HG02885 (cell line): ENCODE results near the gene LRP5.

Source experiments
- ATAC-seq: cut with Tn5 transposase; IDR thresholded peaks from one replicate; pipeline ENCODE4 v1.9.1; 2021; ENCODE audit warnings: mild to moderate bottlenecking; ENCODE audit not compliant: unreplicated experiment, poor library complexity

The LRP5 gene

DNA sequence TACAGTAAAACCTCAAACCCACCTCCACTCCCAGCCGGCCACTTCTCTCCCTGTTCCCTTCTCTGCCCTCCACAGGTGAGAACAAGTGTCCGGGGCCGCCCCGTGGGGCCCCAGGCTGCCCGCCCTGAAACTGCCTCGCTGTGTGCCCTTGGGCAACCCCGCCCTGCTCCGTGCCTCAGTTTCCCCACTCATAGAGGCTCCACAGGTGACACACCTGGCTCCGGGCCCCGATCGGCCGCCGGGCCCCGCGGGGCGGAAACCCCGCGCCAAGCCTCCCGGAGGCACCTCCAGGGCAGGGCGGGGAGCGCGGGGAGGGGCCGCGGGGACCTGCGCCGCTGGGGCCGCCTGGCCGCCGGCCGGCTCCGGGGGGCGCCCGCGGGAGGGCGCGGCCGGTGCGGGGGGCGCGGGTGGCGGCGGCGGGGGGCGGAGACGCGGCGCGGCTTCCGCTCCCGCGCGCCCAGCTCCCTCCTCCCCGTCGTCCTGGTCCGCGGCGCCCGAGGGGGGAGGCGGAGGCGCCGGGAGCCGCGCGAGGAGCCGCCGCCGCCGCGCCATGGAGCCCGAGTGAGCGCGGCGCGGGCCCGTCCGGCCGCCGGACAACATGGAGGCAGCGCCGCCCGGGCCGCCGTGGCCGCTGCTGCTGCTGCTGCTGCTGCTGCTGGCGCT is at the start of gene LRP5:
LRP5 (plus strand) TSS at position 475 of the 663 bp plus-strand sequence; CDS start at position 599, 124 bp downstream.
- peak; percentile 33 for ATAC-seq

DNA sequence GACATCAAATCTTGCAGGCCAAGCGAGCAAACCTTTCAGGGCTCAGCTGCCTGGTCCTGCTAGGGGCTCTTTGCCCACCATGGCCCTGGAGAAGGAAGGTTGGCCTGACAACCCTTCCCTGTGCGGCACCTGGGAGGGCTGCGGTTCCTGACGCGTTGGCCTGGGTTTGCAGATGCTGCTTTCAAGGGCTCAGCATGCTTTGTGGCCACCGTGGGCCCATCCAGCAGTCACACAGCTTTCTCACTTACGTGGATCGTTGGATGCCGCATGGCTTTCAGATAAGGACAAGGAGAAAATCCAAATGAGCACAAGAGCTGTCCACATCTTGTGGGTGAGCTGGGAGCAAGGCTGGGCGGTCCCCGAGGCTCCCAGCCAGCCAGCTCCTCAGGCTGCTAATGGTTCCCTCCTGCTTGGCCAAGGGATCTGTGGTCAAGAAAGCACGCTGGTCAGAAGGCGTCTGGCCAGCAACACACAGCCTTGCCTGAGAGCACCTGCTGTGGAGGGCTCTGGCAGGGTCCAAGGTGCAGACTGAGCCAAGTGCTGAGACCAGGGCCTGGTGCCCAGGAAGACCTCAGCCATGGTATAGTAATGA is 48.9 kb upstream of the LRP5 start:
- ATAC-seq: no peak

DNA sequence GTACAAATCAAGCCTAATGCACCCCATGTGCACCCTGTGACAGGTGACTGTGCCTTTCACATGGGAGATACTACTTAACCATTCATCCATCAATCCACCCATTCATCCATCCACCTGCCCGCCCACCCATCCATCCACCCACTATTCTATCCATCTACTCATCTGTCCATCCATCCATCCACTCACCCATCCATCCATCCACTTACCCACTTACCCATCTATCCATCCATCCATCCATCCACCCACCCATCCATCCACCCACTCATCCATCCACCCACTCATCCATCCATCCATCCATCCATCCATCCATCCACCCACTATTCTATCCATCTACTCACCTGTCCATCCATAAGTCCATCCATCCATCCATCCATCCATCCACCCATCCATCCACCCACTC is 48.1 kb upstream of the LRP5 start:
- no peak for ATAC-seq

DNA sequence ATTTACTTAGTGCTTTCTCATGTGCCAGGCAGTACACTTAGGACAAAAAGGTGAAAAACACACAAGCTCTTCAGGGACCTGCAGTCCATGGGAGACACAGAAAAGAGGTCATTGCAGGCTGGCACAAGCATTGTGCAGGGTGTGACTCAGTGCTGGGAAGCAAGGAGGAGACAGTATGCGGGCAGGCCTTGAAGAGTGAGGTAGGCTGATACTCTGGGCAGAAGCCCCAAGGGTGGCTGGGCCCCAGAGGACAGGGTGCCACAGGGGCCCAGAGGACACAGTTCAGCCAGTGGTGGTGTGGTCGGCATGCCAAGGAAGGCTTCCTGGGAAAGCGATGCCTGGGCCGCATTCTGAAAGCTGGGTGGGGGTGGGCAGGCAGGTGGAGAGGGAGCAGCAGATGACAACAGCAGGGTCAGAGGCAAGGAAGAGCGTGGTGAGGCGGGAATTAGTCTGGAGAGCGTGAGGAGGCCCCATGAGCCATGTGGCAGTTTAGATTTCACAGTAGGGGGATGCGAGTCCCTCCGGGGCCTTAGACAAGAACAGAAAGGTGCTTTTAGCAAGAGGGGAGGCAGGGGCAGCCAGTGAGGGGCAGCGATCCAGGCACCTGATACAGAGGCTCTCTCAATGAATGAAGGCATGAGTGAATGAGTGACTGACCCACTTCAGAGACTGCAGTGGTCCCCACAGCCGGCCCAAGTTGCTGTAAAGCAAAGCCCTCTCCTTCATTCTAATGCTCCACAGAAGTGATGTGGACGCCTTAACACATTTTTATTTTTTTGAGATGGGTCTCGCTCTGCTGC is 47.5 kb upstream of the LRP5 start:
- no peak for ATAC-seq

DNA sequence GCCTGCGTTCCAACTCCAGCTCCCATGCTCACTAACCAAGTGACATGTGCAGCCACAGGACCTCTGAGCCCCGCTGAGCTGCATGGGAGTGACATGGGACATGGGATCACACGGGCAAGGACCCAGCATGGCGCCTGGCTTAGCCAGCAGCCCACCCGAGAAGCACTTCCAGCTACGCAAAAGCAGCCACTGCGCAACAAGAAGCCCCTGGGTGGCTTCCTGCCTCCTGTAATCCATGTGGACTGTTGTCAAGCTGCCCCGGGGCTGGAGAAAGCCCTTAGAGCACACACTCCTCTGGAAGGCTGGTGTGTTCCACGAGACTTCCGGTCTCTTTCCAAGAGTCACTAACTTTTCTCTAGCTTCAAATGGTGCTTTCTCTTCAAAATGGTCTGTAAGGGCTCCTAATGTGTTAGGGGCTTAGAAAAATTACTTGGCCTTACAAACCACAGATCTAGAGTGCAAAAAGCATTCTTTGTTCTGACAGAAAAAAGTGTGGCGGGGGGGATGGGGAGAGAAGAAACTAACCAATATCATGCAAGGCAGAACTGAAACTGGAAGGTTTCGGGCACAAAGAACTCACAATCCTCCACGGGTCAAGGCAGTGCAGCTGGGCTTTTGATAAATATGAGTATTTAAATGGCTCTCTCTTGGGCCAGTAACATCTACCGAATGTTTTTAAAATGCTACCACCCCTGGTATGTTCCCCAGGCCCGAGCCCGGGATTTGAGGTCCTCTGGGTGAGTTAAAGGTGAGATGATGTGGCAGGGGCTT is 46.1 kb upstream of the LRP5 start:
- ATAC-seq: peak; percentile 68

DNA sequence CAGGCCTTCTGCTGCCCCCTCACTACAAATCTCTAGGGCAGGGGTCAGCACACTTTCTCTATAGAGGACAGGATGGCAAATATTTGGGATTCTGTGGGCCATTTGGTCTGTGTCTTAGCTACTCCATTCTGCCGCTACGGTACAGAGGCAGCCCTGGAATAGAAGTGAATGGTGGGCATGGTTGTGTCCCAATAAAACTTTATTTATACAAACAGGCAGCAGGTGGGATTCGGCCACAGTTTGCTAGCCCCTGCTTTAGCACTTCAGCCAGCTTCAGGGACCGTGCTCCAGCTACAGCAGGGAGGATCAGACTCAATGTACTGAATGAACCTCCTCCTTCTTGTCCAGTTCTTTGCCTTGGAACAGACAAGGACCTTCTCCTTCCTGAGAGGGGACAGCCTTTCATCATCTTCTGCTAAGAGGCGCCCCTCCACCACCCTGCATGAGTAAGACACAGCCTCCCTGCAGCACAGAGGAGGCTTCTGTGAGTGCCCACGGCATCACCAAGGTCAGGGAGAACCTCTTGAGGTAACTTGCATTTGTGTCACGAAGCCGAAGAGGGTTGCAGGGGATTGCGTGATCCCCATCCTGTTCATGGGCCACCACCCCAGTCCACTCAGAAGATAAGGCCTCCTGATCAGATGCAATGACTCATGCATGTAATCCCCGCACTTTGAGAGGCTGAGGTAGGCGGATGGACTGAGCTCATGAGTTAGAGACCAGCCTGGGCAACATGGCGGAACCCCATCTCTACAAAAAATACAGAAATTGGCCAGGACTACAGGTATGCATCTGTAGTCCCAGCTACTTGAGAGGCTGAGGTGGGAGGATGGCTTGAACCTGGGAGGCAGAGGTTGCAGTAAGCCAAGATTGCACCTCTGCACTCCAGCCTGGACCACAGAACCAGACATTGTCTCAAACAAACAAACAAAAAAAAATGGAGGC is 45.2 kb upstream of the LRP5 start:
- ATAC-seq: no peak

DNA sequence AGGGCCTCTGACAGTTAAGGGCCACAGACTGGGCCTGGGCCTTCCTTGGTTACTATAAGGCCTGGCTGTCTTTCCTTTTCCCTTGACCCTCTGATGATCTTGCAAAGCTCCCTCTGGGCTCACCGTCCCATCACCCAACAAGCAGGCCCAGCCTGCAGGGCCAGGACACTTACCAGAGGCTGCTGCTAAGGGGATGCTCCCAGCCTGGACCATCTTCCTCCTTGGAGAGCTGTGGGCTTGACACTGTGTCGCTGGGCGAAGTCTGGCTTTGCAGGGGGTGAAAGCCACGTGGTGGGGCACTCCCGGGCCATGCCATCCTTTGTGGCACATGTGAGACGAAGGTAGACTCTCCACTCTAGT is 44.5 kb upstream of the LRP5 start:
- ATAC-seq: no peak

DNA sequence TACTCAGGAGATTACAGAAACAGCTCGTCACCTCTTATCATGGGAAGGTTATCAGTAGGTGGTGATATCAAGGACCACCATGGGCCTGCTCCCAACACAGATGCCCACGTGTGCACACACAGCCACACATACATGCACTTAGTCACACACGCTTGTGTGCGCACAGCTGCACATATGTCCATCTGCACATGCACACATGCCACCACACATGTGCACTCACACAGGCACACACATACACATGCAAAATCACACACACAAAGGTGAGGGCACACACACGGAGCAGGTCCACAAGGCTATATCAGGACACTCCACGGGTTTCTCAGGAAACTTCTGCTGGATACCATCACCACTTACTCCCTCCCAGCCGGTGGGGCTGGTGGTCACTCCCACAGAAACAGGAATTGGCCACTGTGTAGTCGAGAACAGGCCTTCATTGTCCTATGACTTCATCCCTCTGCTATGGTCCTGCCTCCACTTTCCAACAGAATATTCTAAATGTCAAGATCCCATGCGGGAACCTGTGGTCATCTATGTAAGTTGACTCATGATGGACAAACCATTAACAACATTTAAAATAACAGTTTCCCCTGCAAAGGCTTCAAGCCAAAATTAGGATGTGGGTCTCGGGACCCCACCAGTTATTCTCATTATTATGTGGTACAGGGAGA is 42.8 kb upstream of the LRP5 start:
- ATAC-seq: no peak

DNA sequence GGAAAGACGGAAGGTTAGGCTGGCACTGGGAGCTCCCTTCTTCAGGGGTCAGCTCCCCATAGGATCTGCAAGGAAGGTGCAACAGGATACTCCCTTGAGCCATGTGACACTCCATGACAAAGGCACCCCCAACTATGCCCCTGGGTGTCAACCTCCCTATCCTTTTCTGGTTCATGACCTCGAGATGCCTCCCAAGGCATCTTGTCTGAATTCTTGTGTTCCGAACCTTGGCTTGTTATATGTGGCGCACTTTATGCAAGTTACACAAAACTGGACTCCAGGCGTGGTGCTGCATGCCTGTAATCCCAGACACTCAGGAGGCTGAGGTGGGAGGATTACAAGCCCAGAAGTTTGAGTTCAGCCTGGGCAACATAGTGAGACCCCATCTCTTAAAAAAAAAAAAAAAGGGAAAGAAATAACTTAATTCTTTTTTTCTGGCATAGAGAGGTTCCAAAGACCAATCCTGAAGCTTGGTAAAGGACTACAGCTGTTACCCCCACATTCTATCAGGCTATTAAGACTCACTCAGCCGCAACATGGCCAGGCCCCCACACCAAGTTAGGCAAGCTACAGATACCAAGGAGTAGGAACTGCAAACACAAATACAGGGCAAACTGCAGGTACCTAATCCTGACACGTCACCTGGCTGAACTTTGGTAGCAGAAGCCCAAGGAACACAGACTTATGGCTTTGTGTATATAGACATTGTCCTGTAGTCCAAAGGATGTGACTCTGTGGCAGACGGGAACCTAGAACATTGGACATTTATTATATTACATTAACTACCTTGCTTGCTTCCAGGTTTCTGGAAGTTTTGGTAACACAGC is 42.0 kb upstream of the LRP5 start:
- no peak for ATAC-seq

DNA sequence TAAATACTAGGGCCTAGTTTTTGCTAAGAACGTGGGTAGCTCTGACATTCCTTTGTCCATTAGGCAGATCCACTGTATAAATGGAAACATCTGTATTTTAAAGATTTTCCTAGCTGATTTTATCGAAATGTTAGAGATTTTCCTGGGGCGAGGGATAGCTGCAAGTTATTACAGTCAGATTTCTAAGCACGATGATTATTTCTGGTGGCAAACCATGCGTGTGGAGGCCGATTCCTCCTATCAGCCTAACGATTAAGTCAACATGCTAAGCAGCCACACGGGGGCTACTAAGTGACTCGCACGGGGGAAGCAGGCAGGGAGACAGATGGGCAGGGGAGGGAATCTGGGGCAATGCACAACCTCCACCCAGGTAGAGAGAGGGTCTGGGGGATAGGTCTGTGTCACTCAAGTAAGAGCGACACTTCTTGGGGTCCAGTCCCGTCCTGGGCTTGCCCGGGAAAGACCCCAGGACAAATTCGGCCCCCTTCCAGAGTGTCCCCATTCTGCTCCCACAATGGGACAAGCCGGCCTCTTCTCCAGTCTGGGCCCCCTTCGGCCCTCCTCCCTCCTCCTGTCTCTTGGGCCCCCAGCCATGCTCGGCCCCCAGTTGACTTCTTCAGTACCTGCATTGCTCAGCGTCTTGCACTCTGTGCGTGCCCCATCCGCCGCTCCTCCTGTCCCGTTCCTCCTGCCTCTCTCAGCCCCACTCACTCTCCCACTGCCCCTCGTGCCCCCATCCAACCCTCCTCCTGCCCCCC is 41.2 kb upstream of the LRP5 start:
- no peak for ATAC-seq

DNA sequence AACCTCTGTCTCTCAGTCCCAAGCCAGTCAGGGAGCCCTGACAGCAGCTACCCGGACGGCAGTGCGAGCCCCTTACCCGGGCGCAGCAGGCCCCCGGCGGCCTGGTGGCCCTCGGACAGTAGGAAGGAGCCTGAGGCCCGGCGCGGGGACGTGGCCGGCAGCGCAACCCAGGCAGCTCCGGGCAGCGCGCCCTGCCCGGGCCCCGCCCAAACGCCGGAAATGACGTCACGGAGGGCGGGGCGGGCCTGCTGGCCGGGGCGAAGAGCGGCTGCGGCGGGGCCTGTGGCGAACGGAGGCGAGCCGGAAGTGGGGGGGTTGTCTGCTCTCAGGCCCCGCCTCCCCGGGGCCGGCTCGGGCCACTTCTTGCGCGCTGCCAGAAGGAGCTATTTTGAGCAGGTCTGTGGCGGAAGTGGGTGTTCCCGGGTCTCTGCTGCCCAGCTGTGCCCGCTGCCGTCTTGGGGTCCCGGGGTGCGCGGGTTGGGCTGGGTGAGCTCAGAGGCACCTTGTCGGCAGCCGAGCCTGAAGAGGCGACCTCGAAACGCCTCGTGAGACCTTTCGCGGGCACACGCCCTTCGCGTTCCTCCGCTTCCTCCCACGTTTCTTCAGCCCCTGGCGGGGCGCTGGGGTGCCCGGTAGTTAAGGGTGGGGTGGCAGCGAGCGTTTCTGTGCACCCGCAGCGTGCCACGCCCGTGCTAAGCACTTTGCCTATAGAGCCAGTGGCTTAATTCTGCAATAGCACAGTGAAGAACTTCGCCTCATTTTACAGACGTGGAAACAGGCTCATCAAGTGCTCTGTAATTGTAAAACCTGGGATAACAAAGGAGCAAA is 40.4 kb upstream of the LRP5 start, which contains the start of gene C11orf24:
C11orf24 (minus strand) TSS at position 193 of the 828 bp plus-strand sequence. CDS start 8,206 bp downstream, outside the sequence.
- peak; percentile 92 for ATAC-seq

DNA sequence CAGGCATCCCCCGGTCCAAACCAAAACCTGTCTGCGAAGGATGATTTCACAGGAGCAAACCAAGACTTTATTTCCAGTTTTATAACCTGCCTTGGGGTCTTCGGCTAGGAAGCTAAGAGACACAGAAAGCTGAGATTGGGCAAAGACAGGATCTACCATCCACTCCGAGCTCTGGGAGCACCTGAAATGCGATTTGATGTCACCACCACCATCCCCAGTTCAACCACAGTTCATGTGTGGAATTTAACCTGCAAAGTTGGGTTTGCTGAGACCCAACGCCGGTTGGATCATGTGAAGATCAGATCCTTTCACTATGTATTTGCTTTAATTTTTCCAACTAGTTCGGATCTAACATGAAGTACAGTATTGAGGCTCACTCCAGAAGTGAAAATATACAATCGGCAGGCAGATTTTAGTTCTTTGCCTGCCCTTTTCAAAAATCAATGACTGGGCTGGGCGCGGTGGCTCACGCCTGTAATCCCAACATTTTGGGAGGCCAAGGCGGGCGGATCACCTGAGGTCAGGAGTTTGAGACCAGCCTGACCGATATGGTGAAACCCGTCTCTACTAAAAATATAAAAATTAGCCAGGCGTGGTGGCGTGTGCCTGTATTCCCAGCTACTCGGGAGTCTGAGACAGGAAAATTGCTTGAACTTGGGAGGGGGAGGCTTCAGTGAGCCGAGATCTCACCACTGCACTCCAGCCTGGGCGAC is 39.2 kb upstream of the LRP5 start:
- ATAC-seq: no peak

DNA sequence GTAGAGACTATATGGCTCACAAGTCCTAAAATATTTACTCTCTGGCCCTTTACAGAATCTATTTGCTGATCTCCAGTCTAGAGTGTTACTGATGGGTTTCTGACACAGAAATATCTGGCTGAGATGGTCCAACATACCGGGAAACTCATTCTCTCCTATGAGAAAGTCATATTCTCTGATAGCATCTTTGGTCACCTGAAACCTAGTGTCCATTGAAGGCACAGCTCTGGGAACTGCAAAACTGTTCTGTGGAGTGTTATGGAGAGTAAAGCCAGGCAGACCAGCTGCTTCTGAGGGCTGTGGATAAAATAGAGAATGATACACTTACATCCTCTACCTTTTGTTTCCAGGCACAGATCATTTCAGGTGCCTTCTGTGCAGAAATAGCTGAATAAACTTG is 38.1 kb upstream of the LRP5 start:
- ATAC-seq: no peak

DNA sequence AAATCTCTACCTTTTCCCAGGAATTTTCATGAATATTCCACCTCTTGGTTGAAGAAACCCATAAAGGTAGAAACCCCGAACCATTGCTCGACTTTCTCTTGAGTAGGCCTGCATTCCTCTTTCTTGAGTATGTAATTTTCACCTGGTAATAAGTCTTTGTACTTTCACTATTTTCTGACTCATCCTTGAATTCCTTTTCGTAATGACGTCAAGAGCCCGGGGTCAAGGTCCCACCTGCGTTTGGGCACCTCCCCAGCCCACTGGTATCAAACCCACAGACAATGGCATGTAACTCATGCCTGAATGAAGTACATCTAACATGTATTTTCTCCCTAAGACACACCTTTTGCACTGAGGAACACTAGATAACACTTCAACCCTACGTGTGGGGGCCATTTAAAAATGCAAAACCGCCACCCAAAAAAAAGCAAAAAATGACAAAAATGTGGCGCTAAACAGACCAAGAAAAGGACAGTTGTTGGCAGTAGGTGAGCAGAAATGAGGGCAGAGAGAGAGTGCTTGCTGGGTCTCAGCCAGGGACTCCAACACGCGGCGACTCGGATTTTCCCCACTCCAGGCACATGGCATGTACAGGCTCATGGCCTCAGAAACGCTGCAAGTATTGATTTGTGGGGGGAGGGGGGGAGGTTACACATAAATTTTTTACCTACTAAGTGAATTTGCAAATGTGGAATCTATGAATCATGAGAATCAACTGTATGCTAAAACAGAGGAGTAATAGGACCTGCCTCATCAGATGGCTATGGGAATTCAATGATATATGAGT is 36.5 kb upstream of the LRP5 start:
- no peak for ATAC-seq

DNA sequence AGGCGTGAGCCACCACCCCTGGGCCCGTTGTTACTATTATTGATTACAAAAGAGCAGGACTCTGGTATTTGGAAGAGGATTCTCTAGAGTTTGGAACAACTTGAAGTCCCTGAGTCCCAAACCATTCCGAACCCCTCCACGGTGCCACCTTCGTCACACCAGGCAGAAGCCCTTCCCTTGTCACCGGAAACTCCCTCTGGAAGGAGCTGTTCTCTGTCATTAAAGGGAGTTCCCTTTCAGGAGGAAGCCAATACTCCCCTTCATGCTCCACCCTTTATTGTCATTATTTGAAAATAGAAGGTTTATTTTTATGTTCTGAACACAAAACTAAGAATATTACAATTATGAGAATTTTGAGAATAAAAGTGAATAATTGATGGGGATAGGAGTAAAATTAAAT is 35.5 kb upstream of the LRP5 start:
- no peak for ATAC-seq
